WTC11 (cell line): ENCODE data around the gene FAM120AOS. TPM values are rescaled to one million over a fixed set of nuclear protein-coding genes. Genes with fewer than 3 reads are reported as not detected.
A peak's percentile ranks its signal among the peaks of the same experiment; 100 is the strongest.

Source experiments
- ATAC-seq: fragments of 200-7000 bp; cut with Tn5 transposase; 2 replicates; pipeline ENCODE4 v1.10.0; 2021; ENCODE audit warnings: mild to moderate bottlenecking, moderate library complexity
- CTCF ChIA-PET: fragments of 300-600 bp; sonication (Branson Sonifier 250); formaldehyde crosslinking; loops from one replicate; lab custom pipeline; 2021; ENCODE audit warnings: antibody characterized with exemption; lab: Charles Lee
- POLR2A ChIA-PET: fragments of 350-600 bp; sonication (Branson Sonifier 250); formaldehyde crosslinking; loops from one replicate; lab custom pipeline; 2021; ENCODE audit warnings: antibody characterized with exemption; lab: Charles Lee
- DNase-seq: peaks from one replicate; pipeline ENCODE4 v3.0.0; 2021; ENCODE audit warnings: low spot score
- H3K27ac Mint-ChIP-seq: 2 replicates; pipeline ENCODE4 v1.8.0; 2021; ENCODE audit warnings: mixed read lengths
- H3K27me3 Mint-ChIP-seq: 2 replicates; pipeline ENCODE4 v1.8.0; 2021; ENCODE audit warnings: low read depth, mild to moderate bottlenecking, moderate library complexity, mixed read lengths
- H3K36me3 Mint-ChIP-seq: 2 replicates; pipeline ENCODE4 v1.8.0; 2021; ENCODE audit warnings: mixed read lengths
- H3K4me1 Mint-ChIP-seq: 2 replicates; pipeline ENCODE4 v1.8.0; 2022; ENCODE audit warnings: mixed read lengths
- H3K4me3 Mint-ChIP-seq: 2 replicates; pipeline ENCODE4 v1.8.0; 2021; ENCODE audit warnings: mild to moderate bottlenecking, moderate library complexity, mixed read lengths
- H3K9me3 Mint-ChIP-seq: 2 replicates; pipeline ENCODE4 v1.8.0; 2021; ENCODE audit warnings: mixed read lengths
- AR ChIP-seq: fragments of 250-450 bp; sonication (Bioruptor Pico); IDR thresholded peaks from 2 replicates; pipeline ENCODE4 v1.9.0; 2021; ENCODE audit warnings: mild to moderate bottlenecking
- ATF1 ChIP-seq: sonication (generic); formaldehyde crosslinking; IDR thresholded peaks from 2 replicates; pipeline ENCODE4 v1.8.1; 2023; ENCODE audit warnings: mild to moderate bottlenecking, moderate library complexity, missing genetic modification reagents
- CREM ChIP-seq: sonication (generic); formaldehyde crosslinking; IDR thresholded peaks from 2 replicates; pipeline ENCODE4 v1.8.1; 2022; ENCODE audit warnings: mild to moderate bottlenecking, missing genetic modification reagents, moderate library complexity
- FOXP1 ChIP-seq: sonication (generic); formaldehyde crosslinking; IDR thresholded peaks from 2 replicates; pipeline ENCODE4 v1.8.0; 2022; ENCODE audit warnings: missing genetic modification reagents, mild to moderate bottlenecking, moderate library complexity, borderline replicate concordance
- JUN ChIP-seq: sonication (generic); formaldehyde crosslinking; IDR thresholded peaks from 2 replicates; pipeline ENCODE4 v1.8.0; 2023; ENCODE audit warnings: mild to moderate bottlenecking, missing genetic modification reagents
- OVOL2 ChIP-seq: fragments of 250-450 bp; sonication (Bioruptor Pico); IDR thresholded peaks from 2 replicates; pipeline ENCODE4 v1.9.0; 2021; ENCODE audit warnings: mild to moderate bottlenecking, borderline replicate concordance
- PRDM15 ChIP-seq: sonication (generic); formaldehyde crosslinking; IDR thresholded peaks from 2 replicates; pipeline ENCODE4 v1.8.0; 2022; ENCODE audit warnings: missing genetic modification reagents
- SMAD4 ChIP-seq: sonication (generic); formaldehyde crosslinking; IDR thresholded peaks from 2 replicates; pipeline ENCODE4 v1.8.0; 2022; ENCODE audit warnings: mild to moderate bottlenecking, missing genetic modification reagents
- SP1 ChIP-seq: sonication (generic); formaldehyde crosslinking; conservative IDR thresholded peaks from 2 replicates; pipeline ENCODE4 v1.8.1; 2022; ENCODE audit warnings: missing genetic modification reagents
- TEAD1 ChIP-seq: sonication (generic); formaldehyde crosslinking; IDR thresholded peaks from 2 replicates; pipeline ENCODE4 v1.8.0; 2022; ENCODE audit warnings: mild to moderate bottlenecking, missing genetic modification reagents
- TP53 ChIP-seq: sonication (generic); formaldehyde crosslinking; IDR thresholded peaks from 2 replicates; pipeline ENCODE4 v1.8.1; 2023; ENCODE audit warnings: mild to moderate bottlenecking, missing genetic modification reagents
- ZBTB43 ChIP-seq: sonication (generic); formaldehyde crosslinking; IDR thresholded peaks from 2 replicates; pipeline ENCODE4 v1.8.1; 2023; ENCODE audit warnings: mild to moderate bottlenecking, missing genetic modification reagents
- total RNA-seq: library from RNA; stranded (reverse); gene quantifications from 3 replicates; pipeline ENCODE4 v1.2.3, GENCODE V29; 2021
- TF ChIP-seq, protein P1 (sequence below): sonication (generic); formaldehyde crosslinking; IDR thresholded peaks from 2 replicates; pipeline ENCODE4 v1.8.1; 2023; ENCODE audit warnings: mild to moderate bottlenecking, moderate library complexity, missing genetic modification reagents
- TF ChIP-seq, protein P2 (sequence below): sonication (generic); formaldehyde crosslinking; IDR thresholded peaks from 2 replicates; pipeline ENCODE4 v1.8.0; 2022; ENCODE audit warnings: mild to moderate bottlenecking, missing genetic modification reagents
- TF ChIP-seq, protein P3 (sequence below): sonication (generic); formaldehyde crosslinking; IDR thresholded peaks from 2 replicates; pipeline ENCODE4 v1.8.0; 2023; ENCODE audit warnings: mild to moderate bottlenecking, missing genetic modification reagents
- TF ChIP-seq, protein P4 (sequence below): fragments of 250-450 bp; sonication (Bioruptor Pico); IDR thresholded peaks from 2 replicates; pipeline ENCODE4 v1.9.0; 2021; ENCODE audit warnings: moderate library complexity, mild to moderate bottlenecking, inconsistent platforms, borderline replicate concordance

Gene FAM120AOS
- total RNA-seq, 1 experiment from 2014 or later = 44.4 TPM

- no peak for TF ChIP-seq ATF1 (CRISPR knock-in tag)
Measured at GRCh38 chr9:93451849-93452709, 1.3 kb downstream of the FAM120AOS start (continued).

DNA sequence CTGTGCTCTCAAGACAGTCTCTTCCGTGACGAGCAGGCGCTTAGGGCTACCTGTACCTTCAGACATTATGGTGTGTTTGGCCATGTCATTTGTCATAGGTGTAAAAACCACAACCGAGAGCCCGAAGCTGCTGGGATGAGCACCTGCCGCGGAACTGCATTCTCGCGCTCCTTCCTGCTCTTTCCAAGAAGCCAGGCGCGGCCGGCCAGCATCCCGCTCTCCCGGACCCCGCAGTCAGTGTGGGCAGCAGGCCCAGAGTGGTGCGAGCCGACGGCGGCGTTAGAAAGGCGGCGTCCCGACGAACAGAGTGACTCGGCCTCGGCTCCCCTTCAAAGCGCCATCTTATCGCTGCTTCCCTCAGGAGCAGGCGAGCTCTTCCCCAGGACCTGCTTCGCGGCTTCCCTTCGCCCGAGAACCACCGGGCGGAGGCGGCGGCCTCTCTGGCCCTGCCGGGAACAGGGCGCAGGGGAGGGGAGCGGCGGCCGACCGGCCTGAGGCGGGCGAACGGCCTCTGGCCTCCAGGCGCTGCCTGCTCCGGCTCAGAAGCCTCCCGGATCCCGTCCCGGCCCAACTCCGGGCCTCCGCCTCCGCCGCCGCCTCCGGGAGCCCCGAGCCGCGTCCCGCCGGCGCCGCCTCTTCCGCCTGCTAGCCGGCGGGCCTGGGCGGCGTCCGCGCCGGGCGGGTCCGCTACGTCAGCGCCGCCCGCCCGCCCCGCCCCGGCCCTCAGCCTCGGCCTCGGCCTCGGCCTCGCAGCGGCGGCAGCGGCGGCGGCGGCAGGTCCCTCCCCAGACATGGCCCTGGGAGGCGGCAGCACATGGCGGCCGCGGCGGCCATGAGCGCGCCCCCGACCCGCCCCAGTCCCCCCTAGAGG lies 2.2 kb downstream of the FAM120AOS start, which contains the start of gene FAM120A:
Gene FAM120A (plus strand): TSS at position 741 of the 871 bp plus-strand sequence. CDS start 231 bp downstream, outside the sequence.
- H3K27me3 Mint-ChIP-seq = no peaks in the 10 kb centered on the region
- ChIA-PET CTCF (interaction anchor here (0.7 to 1.0 kb wide), 4 partner anchors 72 to 146 kb away, joined by 3 read pairs; no protein-coding TSS in a partner anchor), POLR2A (interaction anchor here (1.2 to 1.8 kb wide), 2 partner anchors 109 to 116 kb away, joined by 3 to 4 read pairs; no protein-coding TSS in a partner anchor)
- no peaks in the 10 kb centered on the region for H3K9me3 Mint-ChIP-seq
- H3K4me3 Mint-ChIP-seq = peak within 1 kb of the TSS; percentile 90
- H3K36me3 Mint-ChIP-seq = peaks cover 39% of the 10 kb centered on the region
- peak within 1 kb of the TSS; percentile 97 for H3K27ac Mint-ChIP-seq
- peaks cover 28% of the 10 kb centered on the region for H3K4me1 Mint-ChIP-seq
- ATAC-seq = peak; percentile 66
- DNase-seq = peak; percentile 61
- TF ChIP-seq, protein P1, sequence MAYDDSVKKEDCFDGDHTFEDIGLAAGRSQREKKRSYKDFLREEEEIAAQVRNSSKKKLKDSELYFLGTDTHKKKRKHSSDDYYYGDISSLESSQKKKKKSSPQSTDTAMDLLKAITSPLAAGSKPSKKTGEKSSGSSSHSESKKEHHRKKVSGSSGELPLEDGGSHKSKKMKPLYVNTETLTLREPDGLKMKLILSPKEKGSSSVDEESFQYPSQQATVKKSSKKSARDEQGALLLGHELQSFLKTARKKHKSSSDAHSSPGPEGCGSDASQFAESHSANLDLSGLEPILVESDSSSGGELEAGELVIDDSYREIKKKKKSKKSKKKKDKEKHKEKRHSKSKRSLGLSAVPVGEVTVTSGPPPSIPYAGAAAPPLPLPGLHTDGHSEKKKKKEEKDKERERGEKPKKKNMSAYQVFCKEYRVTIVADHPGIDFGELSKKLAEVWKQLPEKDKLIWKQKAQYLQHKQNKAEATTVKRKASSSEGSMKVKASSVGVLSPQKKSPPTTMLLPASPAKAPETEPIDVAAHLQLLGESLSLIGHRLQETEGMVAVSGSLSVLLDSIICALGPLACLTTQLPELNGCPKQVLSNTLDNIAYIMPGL (CRISPR knock-in tag) = peak; percentile 63
- TF ChIP-seq SP1 (CRISPR knock-in tag) = 0 out of 2 replicates have a peak, but pooled peaks have one; percentile 53
- TF ChIP-seq TP53 = peak; percentile 73; the same call in 1 of the 2 replicates
- TF ChIP-seq FOXP1 (CRISPR knock-in tag) = peak; percentile 55; the same call in 1 of the 2 replicates
- TF ChIP-seq, protein P2, sequence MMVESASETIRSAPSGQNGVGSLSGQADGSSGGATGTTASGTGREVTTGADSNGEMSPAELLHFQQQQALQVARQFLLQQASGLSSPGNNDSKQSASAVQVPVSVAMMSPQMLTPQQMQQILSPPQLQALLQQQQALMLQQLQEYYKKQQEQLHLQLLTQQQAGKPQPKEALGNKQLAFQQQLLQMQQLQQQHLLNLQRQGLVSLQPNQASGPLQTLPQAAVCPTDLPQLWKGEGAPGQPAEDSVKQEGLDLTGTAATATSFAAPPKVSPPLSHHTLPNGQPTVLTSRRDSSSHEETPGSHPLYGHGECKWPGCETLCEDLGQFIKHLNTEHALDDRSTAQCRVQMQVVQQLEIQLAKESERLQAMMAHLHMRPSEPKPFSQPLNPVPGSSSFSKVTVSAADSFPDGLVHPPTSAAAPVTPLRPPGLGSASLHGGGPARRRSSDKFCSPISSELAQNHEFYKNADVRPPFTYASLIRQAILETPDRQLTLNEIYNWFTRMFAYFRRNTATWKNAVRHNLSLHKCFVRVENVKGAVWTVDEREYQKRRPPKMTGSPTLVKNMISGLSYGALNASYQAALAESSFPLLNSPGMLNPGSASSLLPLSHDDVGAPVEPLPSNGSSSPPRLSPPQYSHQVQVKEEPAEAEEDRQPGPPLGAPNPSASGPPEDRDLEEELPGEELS (CRISPR knock-in tag) = 0 out of 2 replicates have a peak, but pooled peaks have one; percentile 15
- peak; percentile 73 for TF ChIP-seq PRDM15 (CRISPR knock-in tag)
- 0 out of 2 replicates have a peak, but pooled peaks have one; percentile 41 for TF ChIP-seq CREM (CRISPR knock-in tag)
- peak; percentile 23; the same call in 1 of the 2 replicates for TF ChIP-seq TEAD1 (CRISPR knock-in tag)
- TF ChIP-seq OVOL2 = no peak
- TF ChIP-seq, protein P3, sequence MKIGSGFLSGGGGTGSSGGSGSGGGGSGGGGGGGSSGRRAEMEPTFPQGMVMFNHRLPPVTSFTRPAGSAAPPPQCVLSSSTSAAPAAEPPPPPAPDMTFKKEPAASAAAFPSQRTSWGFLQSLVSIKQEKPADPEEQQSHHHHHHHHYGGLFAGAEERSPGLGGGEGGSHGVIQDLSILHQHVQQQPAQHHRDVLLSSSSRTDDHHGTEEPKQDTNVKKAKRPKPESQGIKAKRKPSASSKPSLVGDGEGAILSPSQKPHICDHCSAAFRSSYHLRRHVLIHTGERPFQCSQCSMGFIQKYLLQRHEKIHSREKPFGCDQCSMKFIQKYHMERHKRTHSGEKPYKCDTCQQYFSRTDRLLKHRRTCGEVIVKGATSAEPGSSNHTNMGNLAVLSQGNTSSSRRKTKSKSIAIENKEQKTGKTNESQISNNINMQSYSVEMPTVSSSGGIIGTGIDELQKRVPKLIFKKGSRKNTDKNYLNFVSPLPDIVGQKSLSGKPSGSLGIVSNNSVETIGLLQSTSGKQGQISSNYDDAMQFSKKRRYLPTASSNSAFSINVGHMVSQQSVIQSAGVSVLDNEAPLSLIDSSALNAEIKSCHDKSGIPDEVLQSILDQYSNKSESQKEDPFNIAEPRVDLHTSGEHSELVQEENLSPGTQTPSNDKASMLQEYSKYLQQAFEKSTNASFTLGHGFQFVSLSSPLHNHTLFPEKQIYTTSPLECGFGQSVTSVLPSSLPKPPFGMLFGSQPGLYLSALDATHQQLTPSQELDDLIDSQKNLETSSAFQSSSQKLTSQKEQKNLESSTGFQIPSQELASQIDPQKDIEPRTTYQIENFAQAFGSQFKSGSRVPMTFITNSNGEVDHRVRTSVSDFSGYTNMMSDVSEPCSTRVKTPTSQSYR = no peak
- TF ChIP-seq SMAD4 = no peak
- TF ChIP-seq, protein P4, sequence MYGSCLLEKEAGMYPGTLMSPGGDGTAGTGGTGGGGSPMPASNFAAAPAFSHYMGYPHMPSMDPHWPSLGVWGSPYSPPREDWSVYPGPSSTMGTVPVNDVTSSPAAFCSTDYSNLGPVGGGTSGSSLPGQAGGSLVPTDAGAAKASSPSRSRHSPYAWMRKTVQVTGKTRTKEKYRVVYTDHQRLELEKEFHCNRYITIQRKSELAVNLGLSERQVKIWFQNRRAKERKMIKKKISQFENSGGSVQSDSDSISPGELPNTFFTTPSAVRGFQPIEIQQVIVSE (CRISPR knock-in tag) = no peak
- TF ChIP-seq JUN = no peak
- TF ChIP-seq AR (CRISPR knock-in tag) = no peak
- TF ChIP-seq ZBTB43 (CRISPR knock-in tag) = 0 out of 2 replicates have a peak, but pooled peaks have one; percentile 40
